HEK293 (cell line): ENCODE results near the gene SRGAP2C.
"Not testable (repeated sequence)": the region's sequence is repeated elsewhere in the genome, so short reads cannot be mapped to it uniquely, and the experiment has no call there.

Experiments used
- CTCF ChIA-PET: fragments of 350-600 bp; formaldehyde crosslinking; extraction: SDS; loops from one replicate; lab custom pipeline; 2021; ENCODE audit warnings: antibody characterized with exemption; lab: Yijun Ruan, JAX
- POLR2A ChIA-PET: fragments of 300-600 bp; formaldehyde crosslinking; extraction: SDS; loops from one replicate; lab custom pipeline; 2020; ENCODE audit warnings: antibody characterized with exemption, inconsistent platforms; lab: Yijun Ruan, JAX
- H3K27ac ChIP-seq: fragments of 200-500 bp; sonication (Bioruptor generic); 2 replicates; pipeline ENCODE4 v1.5.1; 2014; ENCODE audit warnings: low read depth, low read length, control low read depth, inconsistent platforms; ENCODE audit errors: extremely low read depth
- H3K36me3 ChIP-seq, 2 experiments: fragments of 200-500 bp in 1 of 2; sonication (Bioruptor generic) in 1 of 2; 1 replicate in 1 of 2; 2 replicates in 1 of 2; pipeline ENCODE4 v1.5.1; 2014 to 2017; ENCODE audit warnings: inconsistent platforms in 2 of 2, low read length in 2 of 2; ENCODE audit not compliant: control insufficient read depth in 2 of 2, insufficient read depth in 1 of 2
- H3K4me1 ChIP-seq: fragments of 200-500 bp; sonication (Bioruptor generic); 2 replicates; pipeline ENCODE4 v1.5.1; 2014; ENCODE audit warnings: mild to moderate bottlenecking, low read length, inconsistent platforms; ENCODE audit not compliant: control insufficient read depth, insufficient read depth
- H3K4me3 ChIP-seq: 2 replicates; pipeline ENCODE4 v1.5.1; 2011; ENCODE audit warnings: low read depth, mild to moderate bottlenecking, control low read depth, low read length, moderate library complexity
- H3K9me3 ChIP-seq: fragments of 200-500 bp; sonication (Bioruptor generic); 2 replicates; pipeline ENCODE4 v1.5.1; 2014; ENCODE audit warnings: low read depth, low read length, inconsistent platforms; ENCODE audit not compliant: control insufficient read depth, insufficient read depth
- ATF2 ChIP-seq: fragments of 450-650 bp; formaldehyde crosslinking; IDR thresholded peaks from 2 replicates; pipeline ENCODE4 v1.5.1; 2016; ENCODE audit warnings: missing biosample characterization, missing genetic modification characterization, low read depth
- ZBTB21 ChIP-seq: fragments of 450-650 bp; formaldehyde crosslinking; IDR thresholded peaks from 2 replicates; pipeline ENCODE4 v1.5.1; 2017; ENCODE audit warnings: missing biosample characterization, missing genetic modification characterization
- ZNF629 ChIP-seq: fragments of 450-650 bp; formaldehyde crosslinking; IDR thresholded peaks from 2 replicates; pipeline ENCODE4 v1.5.1; 2017; ENCODE audit warnings: missing biosample characterization, missing genetic modification characterization

Gene SRGAP2C

GRCh38 chr1:121246399-121246798 is 61.6 kb downstream of the SRGAP2C start:
- H3K4me1 ChIP-seq, H3K9me3 ChIP-seq, H3K36me3 ChIP-seq, POLR2A ChIA-PET, H3K27ac ChIP-seq, CTCF ChIA-PET, H3K4me3 ChIP-seq: not testable (repeated sequence)

GRCh38 chr1:121252656-121253055 is 67.9 kb downstream of the SRGAP2C start:
- H3K27ac ChIP-seq, H3K9me3 ChIP-seq, POLR2A ChIA-PET, H3K4me1 ChIP-seq, H3K36me3 ChIP-seq, H3K4me3 ChIP-seq, CTCF ChIA-PET: not testable (repeated sequence)

GRCh38 chr1:121254618-121255017 is 69.8 kb downstream of the SRGAP2C start:
- H3K36me3 ChIP-seq, H3K4me3 ChIP-seq, POLR2A ChIA-PET, H3K9me3 ChIP-seq, H3K4me1 ChIP-seq, CTCF ChIA-PET, H3K27ac ChIP-seq: not testable (repeated sequence)

- H3K4me3 ChIP-seq, H3K4me1 ChIP-seq, H3K36me3 ChIP-seq, POLR2A ChIA-PET, H3K27ac ChIP-seq, CTCF ChIA-PET, H3K9me3 ChIP-seq: not testable (repeated sequence)
Observed at GRCh38 chr1:121257632-121258031, 72.9 kb downstream of the SRGAP2C start.

- H3K4me1 ChIP-seq, H3K4me3 ChIP-seq, H3K9me3 ChIP-seq, POLR2A ChIA-PET, H3K27ac ChIP-seq, H3K36me3 ChIP-seq, CTCF ChIA-PET: not testable (repeated sequence)
Observed at GRCh38 chr1:121258134-121258533, 73.4 kb downstream of the SRGAP2C start.

- H3K4me1 ChIP-seq, H3K27ac ChIP-seq, H3K36me3 ChIP-seq, CTCF ChIA-PET, POLR2A ChIA-PET, H3K4me3 ChIP-seq, H3K9me3 ChIP-seq: not testable (repeated sequence)
- TF ChIP-seq ZNF629 (tag by site-specific recombination) (peak; percentile 71), ATF2 (tag by site-specific recombination) (0 out of 2 replicates have a peak, but pooled peaks have one; percentile 29), ZBTB21 (tag by site-specific recombination) (0 out of 2 replicates have a peak, but pooled peaks have one; percentile 44)
Observed at GRCh38 chr1:121260205-121260604, 75.4 kb downstream of the SRGAP2C start.

- H3K4me1 ChIP-seq, H3K4me3 ChIP-seq, POLR2A ChIA-PET, CTCF ChIA-PET, H3K27ac ChIP-seq, H3K36me3 ChIP-seq, H3K9me3 ChIP-seq: not testable (repeated sequence)
Observed at GRCh38 chr1:121262163-121262562, 77.4 kb downstream of the SRGAP2C start.

GRCh38 chr1:121263789-121264244 is 79.0 kb downstream of the SRGAP2C start:
- H3K9me3 ChIP-seq, H3K36me3 ChIP-seq, H3K27ac ChIP-seq, POLR2A ChIA-PET, CTCF ChIA-PET, H3K4me1 ChIP-seq, H3K4me3 ChIP-seq: not testable (repeated sequence)

GRCh38 chr1:121267072-121267471 is 82.3 kb downstream of the SRGAP2C start:
- H3K27ac ChIP-seq, H3K4me3 ChIP-seq, CTCF ChIA-PET, H3K4me1 ChIP-seq, POLR2A ChIA-PET, H3K9me3 ChIP-seq, H3K36me3 ChIP-seq: not testable (repeated sequence)

GRCh38 chr1:121269309-121269708 is 84.5 kb downstream of the SRGAP2C start:
- CTCF ChIA-PET, H3K4me3 ChIP-seq, H3K4me1 ChIP-seq, H3K36me3 ChIP-seq, H3K9me3 ChIP-seq, H3K27ac ChIP-seq, POLR2A ChIA-PET: not testable (repeated sequence)
